ENCODE results near the gene KIF6. TPM values are rescaled to one million over a fixed set of nuclear protein-coding genes. Genes with fewer than 3 reads are reported as not detected.

KIF6 gene
- total RNA-seq, 1 donor from 2014 or later, result 1.3 TPM

DNA sequence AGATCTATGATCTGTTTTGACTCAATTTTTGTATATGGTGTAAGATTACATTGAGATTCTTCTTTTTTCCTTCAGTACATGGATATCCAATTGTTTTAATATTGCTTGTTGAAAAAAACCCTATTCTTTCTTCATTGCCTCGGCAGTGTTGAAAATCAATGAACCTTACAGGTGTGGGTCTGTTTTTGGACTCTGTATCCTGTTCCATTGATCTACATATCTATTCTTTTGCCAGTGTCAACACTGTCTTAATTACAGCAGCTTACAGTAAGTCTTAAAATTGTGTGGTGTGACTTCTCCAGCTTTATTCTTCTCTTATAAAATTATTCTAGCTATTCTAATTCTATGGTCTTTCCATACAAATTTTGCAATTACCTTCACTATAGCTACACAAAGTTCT is 320.9 kb downstream of the KIF6 start:
- TF ChIP-seq CTCF (IDR thresholded peaks at IDR 0.05), result no peak
- no peak overlapping the region for H3K4me3 Mint-ChIP-seq (ENCODE audit: unreplicated experiment)
- DNase-seq (ENCODE audit: extremely low spot score, unreplicated experiment), result no peak
- peaks cover 11% of the 10 kb centered on the region for H3K4me1 Mint-ChIP-seq (ENCODE audit: unreplicated experiment)
- no peak overlapping the region for H3K27ac Mint-ChIP-seq (ENCODE audit: unreplicated experiment)
- H3K27me3 Mint-ChIP-seq (ENCODE audit: unreplicated experiment), result no peaks in the 10 kb centered on the region
- H3K36me3 Mint-ChIP-seq (ENCODE audit: unreplicated experiment), result no peaks in the 10 kb centered on the region
- no peaks in the 10 kb centered on the region for H3K9me3 Mint-ChIP-seq (ENCODE audit: unreplicated experiment)

DNA sequence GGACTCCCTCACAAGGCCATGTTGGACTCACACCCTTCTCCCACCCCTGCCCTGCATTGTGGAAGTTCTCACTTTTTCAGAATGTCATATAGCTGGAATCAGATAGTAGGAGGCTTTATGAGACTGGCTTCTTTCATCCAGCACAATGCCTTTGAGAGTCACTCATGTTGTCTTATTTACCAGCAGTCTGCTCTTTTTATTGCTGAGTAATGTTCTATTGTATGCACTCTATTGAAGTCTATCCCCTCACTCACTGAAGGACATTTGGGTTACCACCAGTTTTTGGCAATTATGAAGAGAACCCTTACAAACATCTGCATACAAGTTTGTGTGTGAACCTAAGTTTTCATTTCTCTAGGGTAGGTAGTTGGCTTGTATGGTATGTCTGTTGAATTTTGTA is 321.9 kb downstream of the KIF6 start:
- Mint-ChIP-seq H3K4me3 (ENCODE audit: unreplicated experiment) (no peak overlapping the region), H3K36me3 (ENCODE audit: unreplicated experiment) (no peaks in the 10 kb centered on the region), H3K27me3 (ENCODE audit: unreplicated experiment) (no peaks in the 10 kb centered on the region), H3K4me1 (ENCODE audit: unreplicated experiment) (peaks cover 11% of the 10 kb centered on the region), H3K9me3 (ENCODE audit: unreplicated experiment) (no peaks in the 10 kb centered on the region), H3K27ac (ENCODE audit: unreplicated experiment) (no peak overlapping the region)
- no peak for TF ChIP-seq CTCF (IDR thresholded peaks at IDR 0.05)
- DNase-seq (ENCODE audit: extremely low spot score, unreplicated experiment), result no peak

- H3K9me3 Mint-ChIP-seq (ENCODE audit: unreplicated experiment), result no peaks in the 10 kb centered on the region
- peaks cover 11% of the 10 kb centered on the region for H3K4me1 Mint-ChIP-seq (ENCODE audit: unreplicated experiment)
- no peak overlapping the region for H3K27ac Mint-ChIP-seq (ENCODE audit: unreplicated experiment)
- H3K4me3 Mint-ChIP-seq (ENCODE audit: unreplicated experiment), result no peak overlapping the region
- no peak for DNase-seq (ENCODE audit: extremely low spot score, unreplicated experiment)
- no peak for TF ChIP-seq CTCF (IDR thresholded peaks at IDR 0.05)
- no peaks in the 10 kb centered on the region for H3K27me3 Mint-ChIP-seq (ENCODE audit: unreplicated experiment)
- H3K36me3 Mint-ChIP-seq (ENCODE audit: unreplicated experiment), result no peaks in the 10 kb centered on the region
These were observed 322.9 kb downstream of the KIF6 start for GRCh38 chr6:39402239-39402751.

DNA sequence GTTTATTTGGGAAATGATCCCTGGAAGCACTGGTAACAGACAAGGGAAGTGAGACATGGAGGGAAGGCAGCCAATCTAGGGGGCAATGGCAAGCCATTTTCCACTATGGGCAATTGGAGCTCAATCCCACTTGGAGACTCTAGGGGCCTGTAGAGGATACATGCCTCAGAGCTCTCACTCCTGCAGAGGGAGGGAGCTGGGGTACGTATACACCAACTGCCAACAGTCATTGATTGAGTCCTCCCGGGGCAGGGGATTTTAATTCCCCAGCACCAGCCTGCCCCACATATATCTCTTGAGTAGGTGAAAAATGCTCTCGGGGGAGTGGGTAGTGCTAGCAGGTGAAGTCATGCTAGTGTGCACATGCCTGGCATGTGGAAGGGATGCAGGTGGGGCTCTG is 323.8 kb downstream of the KIF6 start:
- peaks cover 11% of the 10 kb centered on the region for H3K4me1 Mint-ChIP-seq (ENCODE audit: unreplicated experiment)
- no peaks in the 10 kb centered on the region for H3K27me3 Mint-ChIP-seq (ENCODE audit: unreplicated experiment)
- H3K9me3 Mint-ChIP-seq (ENCODE audit: unreplicated experiment), result no peaks in the 10 kb centered on the region
- TF ChIP-seq CTCF (IDR thresholded peaks at IDR 0.05), result no peak
- no peak for DNase-seq (ENCODE audit: extremely low spot score, unreplicated experiment)
- H3K27ac Mint-ChIP-seq (ENCODE audit: unreplicated experiment), result no peak overlapping the region
- no peaks in the 10 kb centered on the region for H3K36me3 Mint-ChIP-seq (ENCODE audit: unreplicated experiment)
- no peak overlapping the region for H3K4me3 Mint-ChIP-seq (ENCODE audit: unreplicated experiment)

GRCh38 chr6:39400026-39400425 is 325.2 kb downstream of the KIF6 start:
- no peaks in the 10 kb centered on the region for H3K27me3 Mint-ChIP-seq (ENCODE audit: unreplicated experiment)
- peaks cover 11% of the 10 kb centered on the region for H3K4me1 Mint-ChIP-seq (ENCODE audit: unreplicated experiment)
- no peak for DNase-seq (ENCODE audit: extremely low spot score, unreplicated experiment)
- H3K27ac Mint-ChIP-seq (ENCODE audit: unreplicated experiment), result no peak overlapping the region
- H3K9me3 Mint-ChIP-seq (ENCODE audit: unreplicated experiment), result no peaks in the 10 kb centered on the region
- H3K36me3 Mint-ChIP-seq (ENCODE audit: unreplicated experiment), result no peaks in the 10 kb centered on the region
- no peak overlapping the region for H3K4me3 Mint-ChIP-seq (ENCODE audit: unreplicated experiment)
- no peak for TF ChIP-seq CTCF (IDR thresholded peaks at IDR 0.05)

Data from osteocyte (in vitro differentiated cells).